Calu3 (cell line): ENCODE results near the gene PTCD3. TPM values are rescaled to one million over a fixed set of nuclear protein-coding genes. Genes with fewer than 3 reads are reported as not detected.

Experiments
- BruUV-seq: library from RNA; stranded (reverse); fragments of 400-500 nt; replicated peaks from 2 replicates; lab custom pipeline; 2021; lab: Mats Ljungman, UMichigan
- CTCF ChIA-PET: fragments of 300-600 bp; sonication (Branson Sonifier 250); formaldehyde crosslinking; loops from one replicate; lab custom pipeline; 2022; ENCODE audit warnings: antibody characterized with exemption; lab: Charles Lee
- DNase-seq: peaks from one replicate; pipeline ENCODE4 v3.0.0; 2022
- H3K27ac Mint-ChIP-seq: one replicate; pipeline ENCODE4 v1.8.0; 2022; ENCODE audit warnings: mixed read lengths; ENCODE audit not compliant: unreplicated experiment
- H3K27me3 Mint-ChIP-seq: one replicate; pipeline ENCODE4 v1.8.0; 2022; ENCODE audit warnings: mixed read lengths; ENCODE audit not compliant: unreplicated experiment
- H3K36me3 Mint-ChIP-seq: one replicate; pipeline ENCODE4 v1.8.0; 2022; ENCODE audit warnings: mild to moderate bottlenecking, moderate library complexity, mixed read lengths; ENCODE audit not compliant: insufficient read depth, unreplicated experiment
- H3K4me1 Mint-ChIP-seq: one replicate; pipeline ENCODE4 v1.8.0; 2022; ENCODE audit warnings: mild to moderate bottlenecking, low read depth, mixed read lengths; ENCODE audit not compliant: unreplicated experiment
- H3K4me3 Mint-ChIP-seq: one replicate; pipeline ENCODE4 v1.8.0; 2022; ENCODE audit warnings: mild to moderate bottlenecking, low read depth, moderate library complexity, mixed read lengths; ENCODE audit not compliant: unreplicated experiment
- H3K9me3 Mint-ChIP-seq: one replicate; pipeline ENCODE4 v1.8.0; 2022; ENCODE audit warnings: low read depth, mixed read lengths; ENCODE audit not compliant: unreplicated experiment
- CTCF ChIP-seq: fragments of 200-600 bp; IDR thresholded peaks from one replicate; pipeline ENCODE4 v1.8.0; 2022; ENCODE audit warnings: antibody characterized with exemption; ENCODE audit not compliant: unreplicated experiment
- intact Hi-C: fragments of 100-400 bp; cut with micrococcal nuclease; formaldehyde crosslinking; loops from one replicate; pipeline ENCODE4 v1.10.0; 2022; ENCODE audit not compliant: unreplicated experiment
- total RNA-seq: library from RNA; stranded (reverse); gene quantifications from 2 replicates; pipeline ENCODE4 v1.2.3, GENCODE V29; 2022

PTCD3 gene
- total RNA-seq, 1 experiment from 2014 or later, result 113 TPM

DNA sequence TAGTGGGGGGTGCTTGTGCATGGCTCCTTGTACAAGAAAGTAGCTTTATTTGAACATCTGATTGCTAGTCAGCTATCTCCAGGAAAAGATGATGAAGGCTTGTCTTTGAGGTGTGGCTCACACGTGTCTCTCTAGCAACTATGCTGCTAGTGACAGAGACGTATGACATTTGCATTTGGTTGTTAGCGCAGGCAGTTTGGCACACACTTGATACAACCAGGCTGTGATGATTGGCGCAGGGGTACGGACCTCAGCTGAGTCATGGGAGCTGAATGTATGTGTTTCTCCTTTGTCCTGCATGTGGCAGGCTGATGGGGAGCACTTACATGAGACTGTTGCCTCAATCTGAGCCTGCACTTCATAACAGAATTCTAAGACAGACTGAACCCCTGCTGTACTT is 29.6 kb downstream of the PTCD3 start:
- Mint-ChIP-seq H3K9me3 (no peaks in the 10 kb centered on the region), H3K27ac (no peak overlapping the region), H3K4me3 (no peak overlapping the region), H3K4me1 (no peaks in the 10 kb centered on the region), H3K27me3 (no peaks in the 10 kb centered on the region), H3K36me3 (peaks cover 72% of the 10 kb centered on the region)
- TF ChIP-seq CTCF, result no peak
- intact Hi-C loops, result no loop called here
- no TSS peak for BruUV-seq
- no peak for DNase-seq
- CTCF ChIA-PET, result no interaction called here

DNA sequence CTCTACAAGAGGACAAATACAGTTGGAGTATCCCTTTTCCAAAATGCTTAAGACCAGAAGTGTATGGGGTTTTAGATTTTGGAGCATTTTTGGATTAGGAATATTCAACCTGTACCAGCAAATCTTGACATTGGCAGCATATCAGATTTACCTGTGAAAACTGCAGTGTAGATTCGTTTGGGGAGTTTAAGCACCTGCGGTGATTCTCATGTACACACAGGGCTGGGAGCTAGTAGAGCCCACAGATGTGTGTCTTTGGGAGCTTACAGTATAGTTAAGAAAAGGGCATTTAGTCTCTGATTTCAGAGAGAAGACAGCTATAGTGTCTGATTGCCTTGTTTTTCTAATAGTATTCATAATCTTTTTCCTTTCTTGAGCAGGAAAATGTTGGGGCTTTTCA is 30.1 kb downstream of the PTCD3 start:
- intact Hi-C loops, result no loop called here

GRCh38 chr2:86138736-86139625 is 32.9 kb downstream of the PTCD3 start:
- CTCF ChIA-PET, result interaction anchor here (0.6 to 0.7 kb wide), 2 partner anchors 13 to 26 kb away, joined by 3 read pairs; no protein-coding TSS in a partner anchor
- H3K27ac Mint-ChIP-seq, result no peak overlapping the region

More for the DNA sequence above, 30.1 kb downstream of the PTCD3 start:
- BruUV-seq, result no TSS peak
- CTCF ChIA-PET, result no interaction called here
- Mint-ChIP-seq H3K36me3 (peaks cover 69% of the 10 kb centered on the region), H3K27me3 (no peaks in the 10 kb centered on the region), H3K4me1 (no peaks in the 10 kb centered on the region), H3K27ac (no peak overlapping the region), H3K9me3 (no peaks in the 10 kb centered on the region), H3K4me3 (no peak overlapping the region)
- DNase-seq, result no peak
- TF ChIP-seq CTCF, result no peak

DNA sequence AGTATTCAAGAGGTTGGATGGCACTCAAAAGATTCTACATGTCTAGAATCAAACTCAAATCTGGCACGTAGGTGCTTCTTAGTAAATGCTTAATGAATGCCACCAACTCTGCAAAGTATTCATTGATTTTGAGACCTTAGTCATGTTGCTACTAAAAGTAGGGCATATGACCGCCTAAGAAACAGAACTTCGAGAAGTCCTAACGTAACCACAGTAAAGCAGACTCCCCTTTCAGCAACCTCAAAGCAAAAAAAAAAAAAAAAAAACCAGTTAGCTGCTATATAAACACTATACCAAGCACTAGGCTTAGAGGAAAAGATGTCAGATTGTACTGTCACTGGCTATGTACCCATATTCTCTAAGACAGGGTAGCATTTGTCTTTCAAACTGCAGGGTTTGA is 33.9 kb downstream of the PTCD3 start:
- H3K4me1 Mint-ChIP-seq, result no peaks in the 10 kb centered on the region
- CTCF ChIA-PET, result no interaction called here
- no peaks in the 10 kb centered on the region for H3K27me3 Mint-ChIP-seq
- no peak overlapping the region for H3K27ac Mint-ChIP-seq
- no peak overlapping the region for H3K4me3 Mint-ChIP-seq
- intact Hi-C loops, result no loop called here
- no peak for TF ChIP-seq CTCF
- H3K9me3 Mint-ChIP-seq, result no peaks in the 10 kb centered on the region
- BruUV-seq, result no TSS peak
- H3K36me3 Mint-ChIP-seq, result peaks cover 60% of the 10 kb centered on the region
- no peak for DNase-seq

More at GRCh38 chr2:86138736-86139625, 32.9 kb downstream of the PTCD3 start:
- Mint-ChIP-seq H3K4me3 (no peak overlapping the region), H3K4me1 (no peaks in the 10 kb centered on the region), H3K9me3 (no peaks in the 10 kb centered on the region), H3K27me3 (no peaks in the 10 kb centered on the region), H3K36me3 (peaks cover 60% of the 10 kb centered on the region)
- no peak for DNase-seq
- no TSS peak for BruUV-seq
- TF ChIP-seq CTCF, result no peak
- intact Hi-C loops, result no loop called here
